Measurements from ENCODE around the gene GYPC. TPM values are rescaled to one million over a fixed set of nuclear protein-coding genes. Genes with fewer than 3 reads are reported as not detected.
"Not testable (repeated sequence)": the region's sequence is repeated elsewhere in the genome, so short reads cannot be mapped to it uniquely, and the experiment has no call there.

Gene GYPC
- total and polyA plus RNA-seq, 4 donors = 61.4 to 170 (median 113) TPM

DNA sequence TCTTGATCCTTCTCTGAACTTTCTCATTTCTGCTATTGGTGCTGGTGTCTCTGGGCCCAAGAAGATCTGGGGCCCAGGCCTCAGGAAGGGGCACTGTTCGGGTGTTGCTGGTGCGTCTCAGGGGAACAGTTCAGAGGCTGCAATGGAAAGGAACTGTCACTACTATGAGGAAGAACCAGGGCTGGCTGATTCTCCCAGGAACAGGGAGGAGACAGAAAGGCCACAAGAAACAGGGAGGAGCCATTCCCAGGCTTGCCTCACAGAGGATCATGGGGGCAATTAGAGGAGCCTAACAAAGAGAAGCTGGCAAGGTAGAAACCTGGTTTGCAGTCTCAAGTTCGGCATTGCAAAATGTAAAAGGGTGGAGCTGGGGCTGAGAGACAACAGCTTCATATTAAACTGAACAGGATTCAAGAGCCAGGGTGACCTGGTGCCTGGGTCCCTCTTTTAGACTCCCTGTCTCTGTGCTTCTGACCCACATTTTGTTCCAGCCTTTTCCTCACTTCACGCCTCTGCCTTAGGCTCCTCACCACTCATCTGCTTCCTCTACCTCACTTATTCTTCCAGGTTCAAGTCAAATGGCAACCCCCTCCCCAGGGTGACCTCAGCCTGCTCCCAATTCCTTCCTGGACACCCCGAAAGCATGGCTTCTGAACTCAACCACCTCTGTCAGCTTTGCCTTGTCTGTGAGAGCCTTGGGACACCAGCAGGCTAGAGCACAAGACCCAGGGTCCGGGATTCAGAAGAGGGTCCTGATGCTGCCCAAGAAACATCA, 58.4 kb downstream of the GYPC start:
- WGBS, 2 donors = 69 to 83% methylated on average over 6 of the region's 6 CpGs

DNA sequence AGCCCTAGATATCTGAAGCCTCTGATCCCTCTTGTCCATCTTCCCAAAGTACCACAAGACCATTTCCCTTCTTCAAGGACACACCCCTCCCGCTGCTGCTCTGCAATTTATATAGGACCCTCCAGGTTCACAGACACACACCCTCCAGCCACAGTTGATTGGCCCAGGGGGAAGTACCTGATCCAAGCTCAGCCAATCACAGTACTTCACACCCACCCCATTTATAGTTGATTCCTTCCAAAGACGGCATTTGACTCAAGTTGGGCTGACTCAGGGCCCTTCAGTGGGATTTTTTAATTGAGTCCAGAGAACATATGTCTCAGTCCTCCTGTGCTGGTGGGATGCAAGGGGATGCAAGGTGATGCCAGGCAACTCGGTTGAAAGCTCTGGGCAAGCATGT, 59.2 kb downstream of the GYPC start:
- 89 to 96% methylated on average over 3 of the region's 3 CpGs for WGBS, 2 donors
- TF ChIP-seq, protein P1, sequence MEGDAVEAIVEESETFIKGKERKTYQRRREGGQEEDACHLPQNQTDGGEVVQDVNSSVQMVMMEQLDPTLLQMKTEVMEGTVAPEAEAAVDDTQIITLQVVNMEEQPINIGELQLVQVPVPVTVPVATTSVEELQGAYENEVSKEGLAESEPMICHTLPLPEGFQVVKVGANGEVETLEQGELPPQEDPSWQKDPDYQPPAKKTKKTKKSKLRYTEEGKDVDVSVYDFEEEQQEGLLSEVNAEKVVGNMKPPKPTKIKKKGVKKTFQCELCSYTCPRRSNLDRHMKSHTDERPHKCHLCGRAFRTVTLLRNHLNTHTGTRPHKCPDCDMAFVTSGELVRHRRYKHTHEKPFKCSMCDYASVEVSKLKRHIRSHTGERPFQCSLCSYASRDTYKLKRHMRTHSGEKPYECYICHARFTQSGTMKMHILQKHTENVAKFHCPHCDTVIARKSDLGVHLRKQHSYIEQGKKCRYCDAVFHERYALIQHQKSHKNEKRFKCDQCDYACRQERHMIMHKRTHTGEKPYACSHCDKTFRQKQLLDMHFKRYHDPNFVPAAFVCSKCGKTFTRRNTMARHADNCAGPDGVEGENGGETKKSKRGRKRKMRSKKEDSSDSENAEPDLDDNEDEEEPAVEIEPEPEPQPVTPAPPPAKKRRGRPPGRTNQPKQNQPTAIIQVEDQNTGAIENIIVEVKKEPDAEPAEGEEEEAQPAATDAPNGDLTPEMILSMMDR (IDR thresholded peaks at IDR 0.05; ENCODE audit: control extremely low read depth, extremely low read depth) = no peak

More for the DNA sequence above, 58.4 kb downstream of the GYPC start:
- no peak overlapping the region for H3K4me3 ChIP-seq
- DNase-seq (no peak), ATAC-seq (ENCODE audit: insufficient read depth, low FRiP score) (no peak)
- no peaks in the 10 kb centered on the region for H3K27me3 ChIP-seq (ENCODE audit: control insufficient read depth in 3 of 3, insufficient read depth in 3 of 3, low read length in 2 of 3)
- H3K27ac ChIP-seq (ENCODE audit: low read depth in 1 of 2, low read length in 1 of 2) = no peak overlapping the region
- no peak overlapping the region for H3K9ac ChIP-seq (ENCODE audit: insufficient read depth in 1 of 2, low read length in 2 of 2)
- no peaks in the 10 kb centered on the region for H3K9me3 ChIP-seq (ENCODE audit: control insufficient read depth in 4 of 4, insufficient read depth in 3 of 4, low read length in 3 of 4)
- TF ChIP-seq, protein P1 (IDR thresholded peaks at IDR 0.05; ENCODE audit: control extremely low read depth, extremely low read depth) = no peak
- peaks cover 0 to 4% (median 0%) of the 10 kb centered on the region in 5 donors for H3K4me1 ChIP-seq (ENCODE audit: control insufficient read depth in 5 of 5, insufficient read depth in 5 of 5, low read length in 5 of 5)
- no peaks in the 10 kb centered on the region for H3K36me3 ChIP-seq (ENCODE audit: control insufficient read depth in 4 of 4, insufficient read depth in 4 of 4, low read length in 4 of 4)

DNA sequence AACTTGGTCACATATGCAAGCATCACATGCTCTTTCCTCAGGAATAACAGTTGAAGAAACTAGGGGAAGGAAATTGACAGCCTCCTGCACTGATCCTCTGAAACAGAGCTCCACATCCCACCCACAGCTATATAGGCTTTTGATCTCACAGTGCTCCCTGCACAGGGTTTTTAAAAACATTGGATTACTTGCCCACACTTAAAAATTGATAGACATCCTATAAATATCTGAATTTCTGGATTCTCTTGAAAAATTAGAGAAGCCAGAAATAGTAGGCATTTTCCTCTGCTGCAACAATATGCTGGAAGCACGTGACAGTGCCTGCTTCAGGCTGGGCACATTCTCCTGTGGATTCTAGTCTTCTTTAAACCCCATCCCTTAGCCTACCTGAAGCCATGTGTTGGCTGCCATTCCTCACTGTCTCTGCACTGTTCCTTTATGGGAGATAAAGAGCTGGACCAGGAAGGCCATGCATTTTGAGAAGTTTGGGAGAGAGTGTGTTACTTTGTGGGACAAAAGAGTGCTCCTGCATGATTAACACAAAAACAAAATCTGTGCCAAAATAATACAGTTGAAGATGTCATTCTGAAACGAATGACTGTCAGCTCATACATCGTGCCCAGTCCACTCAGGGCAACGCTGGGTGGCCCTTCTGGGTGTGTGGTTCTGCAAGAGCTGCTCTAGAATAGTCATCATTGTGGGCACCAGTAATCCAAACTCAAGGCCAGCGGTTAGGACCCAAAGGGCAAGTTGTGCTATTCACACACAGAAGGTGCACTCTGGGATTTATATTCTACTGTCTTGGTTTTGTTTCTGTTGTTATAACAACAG, 59.8 kb downstream of the GYPC start:
- TF ChIP-seq, protein P1 (IDR thresholded peaks at IDR 0.05; ENCODE audit: control extremely low read depth, extremely low read depth) = no peak
- Histone ChIP-seq H3K36me3 (ENCODE audit: control insufficient read depth in 4 of 4, insufficient read depth in 4 of 4, low read length in 4 of 4) (no peaks in the 10 kb centered on the region), H3K9me3 (ENCODE audit: control insufficient read depth in 4 of 4, insufficient read depth in 3 of 4, low read length in 3 of 4) (no peaks in the 10 kb centered on the region), H3K27me3 (ENCODE audit: control insufficient read depth in 3 of 3, insufficient read depth in 3 of 3, low read length in 2 of 3) (no peaks in the 10 kb centered on the region), H3K4me3 (no peak overlapping the region), H3K4me1 (ENCODE audit: control insufficient read depth in 5 of 5, insufficient read depth in 5 of 5, low read length in 5 of 5) (peaks cover 0 to 7% (median 0%) of the 10 kb centered on the region in 5 donors), H3K9ac (ENCODE audit: insufficient read depth in 1 of 2, low read length in 2 of 2) (no peak overlapping the region), H3K27ac (ENCODE audit: low read depth in 1 of 2, low read length in 1 of 2) (no peak overlapping the region)
- ATAC-seq (ENCODE audit: insufficient read depth, low FRiP score) (no peak), DNase-seq (no peak)
- 69 to 81% methylated on average over 5 of the region's 5 CpGs for WGBS, 2 donors

More for the DNA sequence above, 59.2 kb downstream of the GYPC start:
- no peak overlapping the region for H3K4me3 ChIP-seq
- H3K36me3 ChIP-seq (ENCODE audit: control insufficient read depth in 4 of 4, insufficient read depth in 4 of 4, low read length in 4 of 4) = no peaks in the 10 kb centered on the region
- no peak for DNase-seq
- H3K27ac ChIP-seq (ENCODE audit: low read depth in 1 of 2, low read length in 1 of 2) = no peak overlapping the region
- no peaks in the 10 kb centered on the region for H3K27me3 ChIP-seq (ENCODE audit: control insufficient read depth in 3 of 3, insufficient read depth in 3 of 3, low read length in 2 of 3)
- no peak for ATAC-seq (ENCODE audit: insufficient read depth, low FRiP score)
- no peak overlapping the region for H3K9ac ChIP-seq (ENCODE audit: insufficient read depth in 1 of 2, low read length in 2 of 2)
- peaks cover 0 to 5% (median 0%) of the 10 kb centered on the region in 5 donors for H3K4me1 ChIP-seq (ENCODE audit: control insufficient read depth in 5 of 5, insufficient read depth in 5 of 5, low read length in 5 of 5)
- no peaks in the 10 kb centered on the region for H3K9me3 ChIP-seq (ENCODE audit: control insufficient read depth in 4 of 4, insufficient read depth in 3 of 4, low read length in 3 of 4)

DNA sequence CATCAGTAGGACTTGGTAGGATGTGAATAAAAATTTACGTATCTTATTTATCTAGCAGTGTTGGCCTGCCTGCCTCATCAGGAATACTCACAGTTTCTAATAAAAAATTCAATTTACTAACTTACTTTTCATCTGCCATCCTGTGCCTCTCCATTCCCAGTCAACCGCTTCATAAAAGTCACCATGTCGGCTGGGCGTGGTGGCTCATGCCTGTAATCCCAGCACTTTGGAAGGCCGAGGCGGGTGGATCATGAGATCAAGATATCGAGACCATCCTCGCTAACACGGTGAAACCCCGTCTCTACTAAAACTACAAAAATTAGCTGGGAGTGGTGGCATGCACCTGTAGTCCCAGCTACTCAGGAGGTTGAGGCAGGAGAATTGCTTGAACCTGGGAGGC, 61.3 kb downstream of the GYPC start:
- not testable (repeated sequence) for H3K9ac ChIP-seq (ENCODE audit: insufficient read depth in 1 of 2, low read length in 2 of 2); DNase-seq; H3K4me3 ChIP-seq; H3K36me3 ChIP-seq (ENCODE audit: control insufficient read depth in 4 of 4, insufficient read depth in 4 of 4, low read length in 4 of 4); H3K9me3 ChIP-seq (ENCODE audit: control insufficient read depth in 4 of 4, insufficient read depth in 3 of 4, low read length in 3 of 4); ATAC-seq (ENCODE audit: insufficient read depth, low FRiP score); H3K27me3 ChIP-seq (ENCODE audit: control insufficient read depth in 3 of 3, insufficient read depth in 3 of 3, low read length in 2 of 3); H3K27ac ChIP-seq (ENCODE audit: low read depth in 1 of 2, low read length in 1 of 2); H3K4me1 ChIP-seq (ENCODE audit: control insufficient read depth in 5 of 5, insufficient read depth in 5 of 5, low read length in 5 of 5)
- WGBS, 2 donors = 96 to 98% methylated on average over 10 of the region's 10 CpGs
